ENCODE measurements around the gene MFGE8. TPM values are rescaled to one million over a fixed set of nuclear protein-coding genes. Genes with fewer than 3 reads are reported as not detected.

MFGE8 gene
- total RNA-seq, 1 experiment from 2014 or later: not detected

DNA sequence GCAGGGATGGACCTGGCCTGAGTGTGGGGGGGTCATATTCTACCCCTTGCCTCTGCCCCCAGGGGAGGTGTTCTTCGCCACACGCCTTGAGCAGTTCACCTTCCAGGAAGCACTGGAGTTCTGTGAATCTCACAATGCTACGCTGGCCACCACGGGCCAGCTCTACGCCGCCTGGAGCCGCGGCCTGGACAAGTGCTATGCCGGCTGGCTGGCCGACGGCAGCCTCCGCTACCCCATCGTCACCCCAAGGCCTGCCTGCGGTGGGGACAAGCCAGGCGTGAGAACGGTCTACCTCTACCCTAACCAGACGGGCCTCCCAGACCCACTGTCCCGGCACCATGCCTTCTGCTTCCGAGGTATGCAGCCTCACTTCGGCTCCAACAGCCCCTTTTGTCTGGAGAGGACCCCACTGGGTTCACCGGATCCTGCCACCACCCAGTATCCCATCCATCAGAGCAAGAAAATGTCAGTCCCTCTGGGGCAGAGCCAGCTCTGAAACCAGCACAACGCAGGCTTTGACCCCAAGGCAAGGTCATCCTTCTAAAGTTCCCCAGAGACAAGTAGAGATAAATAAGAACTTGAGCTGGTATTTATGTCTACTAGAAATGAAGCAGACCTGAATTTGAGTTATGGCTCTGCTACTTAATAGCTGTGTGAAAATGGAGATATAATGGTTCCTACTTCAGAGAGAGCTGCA, 63.7 kb downstream of the MFGE8 start:
- no peak overlapping the region for H3K4me3 ChIP-seq (ENCODE audit: low read length)
- no peak overlapping the region for H3K9ac ChIP-seq (ENCODE audit: low read length)
- no peak overlapping the region for H2AFZ ChIP-seq (ENCODE audit: low read length)
- H3K9me2 ChIP-seq (replicated peaks; ENCODE audit: insufficient read depth, low read length): no peaks in the 10 kb centered on the region
- H3K27me3 ChIP-seq (ENCODE audit: low read length): no peaks in the 10 kb centered on the region
- no peaks in the 10 kb centered on the region for H4K20me1 ChIP-seq (ENCODE audit: insufficient read depth, low read depth, low read length)
- H3K9me3 ChIP-seq (ENCODE audit: low read length): no peaks in the 10 kb centered on the region
- H3K79me2 ChIP-seq (ENCODE audit: low read length): no peaks in the 10 kb centered on the region
- no peaks in the 10 kb centered on the region for H3K36me3 ChIP-seq (ENCODE audit: insufficient read depth, low read length)
- no peak for DNase-seq
- H3K4me1 ChIP-seq (ENCODE audit: low read length): no peaks in the 10 kb centered on the region
- H3K4me2 ChIP-seq (ENCODE audit: low read depth, low read length, poor library complexity, severe bottlenecking): no peak overlapping the region
- H3K27ac ChIP-seq (ENCODE audit: low read length): no peak overlapping the region

Other genes with a start within 250 kb of the MFGE8 start
- gene ACAN, start 109.9 kb downstream of the MFGE8 start, total RNA-seq (2014; rRNA removed; shearing (Covaris generic); ENCODE audit: low replicate concordance): not detected in 2 replicates
- gene HAPLN3, start 17.8 kb downstream of the MFGE8 start, total RNA-seq (2014; rRNA removed; shearing (Covaris generic); ENCODE audit: low replicate concordance): not detected in 2 replicates
- gene ABHD2, start 175.1 kb upstream of the MFGE8 start, total RNA-seq (2014; rRNA removed; shearing (Covaris generic); ENCODE audit: low replicate concordance): 28.3 and 43.6 TPM in 2 replicates